Activated T-cell treated with anti-CD3 and anti-CD28 coated beads for 4 hours (primary cell): ENCODE measurements around the gene ACSS2.

Experiments
- DNase-seq: peaks from one replicate; pipeline ENCODE4 v3.0.0-alpha.2; 2020

The ACSS2 gene

DNA sequence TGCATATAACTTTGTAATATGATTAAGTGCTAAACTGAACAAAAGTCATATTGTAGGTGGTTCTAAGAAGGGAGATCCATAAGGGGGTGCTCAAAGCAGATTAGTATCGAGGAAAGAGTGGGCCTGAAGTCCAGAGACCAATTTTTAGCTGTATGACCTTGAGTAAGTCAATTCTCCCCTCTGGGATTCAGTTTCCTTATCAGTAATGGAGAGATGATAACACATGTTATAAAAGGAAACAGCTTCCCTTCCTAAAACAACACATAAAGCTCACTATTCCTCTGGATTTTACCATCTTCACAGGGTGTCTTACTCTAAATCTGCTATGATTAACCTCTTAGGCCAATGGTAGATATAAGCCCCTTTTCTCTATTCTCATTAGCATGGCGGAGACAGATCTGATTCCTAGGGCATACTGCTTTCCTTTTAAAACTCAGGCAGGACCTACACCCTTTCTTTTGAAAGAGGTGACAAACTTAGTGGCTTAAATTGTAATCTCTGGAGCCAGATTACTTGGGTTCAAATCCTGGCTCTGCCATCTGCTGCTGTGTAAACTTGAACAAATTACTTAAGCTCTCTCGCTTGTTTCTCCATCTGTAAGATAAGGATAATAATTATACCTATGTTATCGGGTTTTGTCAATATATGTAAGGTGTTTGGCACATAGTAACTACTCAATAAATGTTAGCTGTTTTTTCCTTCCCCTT, 39.5 kb downstream of the ACSS2 start:
- DNase-seq, result no peak

DNA sequence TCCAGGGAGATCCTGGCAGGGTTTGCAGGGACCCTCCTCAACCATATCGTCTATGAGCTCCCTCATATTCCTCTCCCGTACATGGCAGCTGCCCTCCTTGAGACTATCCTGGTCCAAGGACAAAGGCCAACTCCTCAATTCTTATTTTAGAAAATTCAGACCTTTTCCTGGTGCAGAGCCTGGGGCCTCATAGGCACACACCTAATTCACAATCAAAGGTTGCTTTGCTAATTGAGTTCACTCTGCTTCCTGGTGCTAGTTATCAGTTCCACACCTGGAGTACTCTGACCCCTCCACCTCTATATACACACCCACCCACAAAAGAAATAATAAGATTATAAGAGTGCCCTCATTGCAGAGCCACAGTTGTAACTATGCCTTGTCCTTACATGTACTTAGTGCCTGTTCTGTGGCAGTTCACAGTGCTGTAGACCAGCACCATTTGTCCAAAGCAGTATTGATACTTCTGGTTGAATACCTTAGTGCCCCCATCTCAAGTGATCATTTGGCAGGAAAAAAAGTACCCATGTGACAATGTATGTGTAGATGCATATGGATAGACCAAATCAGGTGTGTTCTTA, 40.5 kb downstream of the ACSS2 start:
- DNase-seq, result no peak

DNA sequence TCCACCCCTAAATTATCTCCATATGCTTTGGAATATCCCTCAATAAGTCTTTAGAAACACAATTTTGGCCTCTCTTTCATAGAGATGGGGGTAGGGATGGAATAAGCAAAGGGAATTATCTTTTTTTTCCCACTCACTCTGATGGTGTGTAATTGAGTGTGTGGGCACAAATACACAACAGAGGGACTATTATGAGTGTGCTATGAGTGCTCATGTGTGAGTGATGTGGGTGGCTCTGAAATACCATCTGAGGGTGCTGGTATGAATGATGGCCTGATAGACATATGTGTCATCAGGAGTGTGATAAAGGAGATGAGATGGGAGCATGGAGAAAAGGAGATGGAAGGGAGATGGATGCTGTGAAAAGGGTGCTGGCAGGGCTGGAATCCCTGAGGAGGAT, 43.6 kb downstream of the ACSS2 start:
- no peak for DNase-seq

DNA sequence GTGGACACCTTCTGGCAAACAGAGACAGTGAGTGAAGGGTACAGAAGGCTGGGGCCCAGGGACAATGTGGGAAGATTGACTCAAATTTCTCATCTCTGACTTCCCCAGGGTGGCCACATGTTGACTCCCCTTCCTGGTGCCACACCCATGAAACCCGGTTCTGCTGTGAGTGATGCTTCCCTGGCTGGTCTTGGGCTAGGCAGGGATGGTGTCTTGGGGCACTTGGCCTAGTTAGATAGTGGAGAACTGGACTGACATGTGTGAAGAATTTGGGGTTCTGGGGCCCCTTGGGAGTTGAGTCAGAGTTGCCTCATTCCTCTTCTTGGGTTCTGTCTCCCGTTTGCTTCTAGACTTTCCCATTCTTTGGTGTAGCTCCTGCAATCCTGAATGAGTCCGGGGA, 45.0 kb downstream of the ACSS2 start:
- no peak for DNase-seq

DNA sequence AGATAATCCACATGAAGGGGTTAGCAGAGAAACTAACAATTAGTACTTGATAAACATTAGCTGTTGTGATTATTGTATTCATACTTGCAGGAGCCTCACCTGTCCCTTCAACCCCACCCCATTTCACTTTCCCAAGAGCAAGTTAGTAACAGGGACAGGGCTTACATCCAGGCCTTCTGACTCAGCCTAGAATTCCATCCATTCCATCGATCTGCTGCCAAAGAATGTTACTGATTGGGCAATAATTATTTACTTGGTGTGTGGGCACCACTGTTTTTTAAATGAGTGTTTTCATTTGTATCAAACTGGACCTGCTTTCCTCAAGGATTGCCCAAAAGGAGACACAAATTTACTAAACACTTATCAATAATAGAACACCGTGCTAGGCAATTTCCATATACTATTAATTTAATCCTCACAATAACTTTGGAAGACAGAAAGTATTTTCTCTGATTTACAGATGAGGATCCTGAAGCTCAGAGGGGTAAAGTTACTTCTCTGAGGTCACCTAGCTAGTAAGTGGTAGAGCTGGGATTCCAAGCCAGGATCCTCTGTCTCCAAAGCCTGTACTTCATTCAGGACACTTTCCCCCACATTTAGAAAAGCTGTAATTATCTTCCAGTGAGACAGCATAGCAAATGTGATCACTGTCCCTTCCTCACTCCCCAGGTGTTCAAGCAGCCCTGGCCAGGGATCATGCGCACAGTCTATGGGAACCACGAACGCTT, 46.4 kb downstream of the ACSS2 start:
- DNase-seq, result no peak

DNA sequence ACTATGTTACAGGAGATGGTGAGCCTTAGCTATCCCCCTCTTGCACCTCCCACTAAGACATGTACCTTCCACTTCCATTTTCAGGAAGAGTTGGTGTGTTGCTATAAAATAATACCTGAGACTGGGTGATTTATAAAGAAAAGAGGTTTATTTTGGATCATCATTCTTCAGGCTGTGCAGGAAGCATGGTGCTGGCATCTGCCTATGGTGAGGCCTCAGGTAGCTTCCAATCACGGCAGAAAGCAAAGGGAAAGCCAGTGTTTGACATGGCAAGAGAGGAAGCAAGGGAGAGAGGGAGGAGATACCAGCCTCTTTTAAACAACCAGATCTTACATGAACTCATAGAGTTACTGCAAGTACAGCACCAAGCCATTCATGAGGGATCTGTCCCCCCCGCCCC, 47.0 kb downstream of the ACSS2 start:
- no peak for DNase-seq

DNA sequence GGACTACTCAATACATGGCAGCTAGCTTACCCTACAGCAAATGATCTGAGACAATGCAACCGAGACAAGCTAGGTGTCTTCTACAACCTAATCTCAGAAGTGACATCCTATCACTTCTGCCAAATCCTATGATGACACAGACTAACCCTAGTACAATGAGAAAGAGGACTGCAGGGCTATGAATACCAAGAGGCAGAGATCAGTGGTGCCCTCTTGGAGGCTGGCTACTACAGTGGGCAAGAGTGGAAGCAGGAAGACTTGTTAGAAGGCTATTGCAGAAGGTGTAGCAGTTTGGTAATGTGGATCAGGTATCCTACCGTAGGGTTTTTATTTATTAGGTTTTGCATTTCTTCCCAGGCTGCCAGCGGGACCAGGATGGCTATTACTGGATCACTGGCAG, 48.9 kb downstream of the ACSS2 start:
- no peak for DNase-seq

DNA sequence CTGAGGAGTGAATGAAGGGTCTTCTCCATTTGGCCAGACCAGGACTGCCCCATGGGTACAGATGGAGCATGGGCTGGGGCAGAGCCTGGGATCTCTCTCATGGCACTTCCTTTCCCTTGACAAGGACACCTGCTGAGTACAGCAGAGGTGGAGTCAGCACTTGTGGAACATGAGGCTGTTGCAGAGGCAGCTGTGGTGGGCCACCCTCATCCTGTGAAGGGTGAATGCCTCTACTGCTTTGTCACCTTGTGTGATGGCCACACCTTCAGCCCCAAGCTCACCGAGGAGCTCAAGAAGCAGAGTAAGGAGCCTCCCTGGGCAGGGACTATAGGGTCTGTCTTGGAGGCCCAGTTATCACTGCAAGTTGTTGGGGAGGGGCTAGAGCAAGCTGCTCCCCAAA, 49.6 kb downstream of the ACSS2 start:
- no peak for DNase-seq

DNA sequence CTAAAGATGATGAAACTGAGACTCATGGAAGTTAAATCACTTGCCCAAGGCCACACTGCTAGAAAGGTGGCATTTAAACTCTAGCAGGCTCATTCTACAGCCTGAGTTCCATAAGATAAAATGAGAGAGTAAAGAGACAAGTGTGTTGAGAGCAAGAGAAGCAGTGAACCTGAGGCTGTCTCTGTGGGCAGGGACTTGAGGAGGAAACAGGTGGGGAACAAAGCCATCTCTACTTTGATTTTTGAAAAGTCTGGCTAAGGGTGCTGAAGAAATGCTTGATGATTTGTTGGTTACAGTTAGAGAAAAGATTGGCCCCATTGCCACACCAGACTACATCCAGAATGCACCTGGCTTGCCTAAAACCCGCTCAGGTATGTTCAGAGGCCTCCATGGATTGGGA, 50.2 kb downstream of the ACSS2 start:
- DNase-seq, result no peak

DNA sequence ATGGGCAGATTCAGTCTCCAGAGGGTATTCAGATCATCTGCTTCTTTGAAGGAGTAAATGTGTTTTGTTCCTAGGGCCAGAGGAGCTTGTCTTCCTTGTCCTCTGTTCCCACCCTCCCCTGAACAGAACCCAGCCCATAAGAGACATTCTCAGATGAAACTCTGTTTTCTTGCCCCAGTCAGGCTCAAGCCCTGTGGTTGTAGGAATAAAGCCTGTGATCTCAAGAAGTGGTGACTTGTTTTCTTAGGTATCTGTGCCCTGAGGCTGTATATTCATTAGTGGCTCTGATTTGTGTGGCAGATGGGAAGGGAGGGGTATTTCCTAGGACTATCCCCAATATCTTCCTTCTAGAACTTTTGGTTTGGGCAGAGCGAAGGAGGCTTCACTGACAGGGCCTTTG, 51.3 kb downstream of the ACSS2 start:
- no peak for DNase-seq

DNA sequence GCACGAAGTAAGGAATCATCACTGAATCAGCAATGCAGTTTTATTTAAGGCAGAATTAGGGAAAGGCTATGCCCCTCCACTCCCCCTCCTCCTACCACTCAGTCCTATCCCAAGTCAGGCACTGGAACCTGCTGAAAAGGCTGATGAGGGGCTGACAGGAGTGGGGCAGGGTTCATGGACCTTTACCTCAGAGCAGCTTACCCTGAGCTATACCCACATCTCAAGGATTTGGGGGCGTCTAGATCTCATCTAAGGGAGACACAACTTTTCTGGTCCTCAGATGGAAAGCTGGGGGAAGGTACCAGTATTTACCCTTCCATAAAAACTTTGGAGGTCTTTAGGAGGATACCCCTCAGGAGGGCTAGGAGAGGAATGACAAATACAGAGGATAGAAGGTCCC, 52.0 kb downstream of the ACSS2 start:
- no peak for DNase-seq

DNA sequence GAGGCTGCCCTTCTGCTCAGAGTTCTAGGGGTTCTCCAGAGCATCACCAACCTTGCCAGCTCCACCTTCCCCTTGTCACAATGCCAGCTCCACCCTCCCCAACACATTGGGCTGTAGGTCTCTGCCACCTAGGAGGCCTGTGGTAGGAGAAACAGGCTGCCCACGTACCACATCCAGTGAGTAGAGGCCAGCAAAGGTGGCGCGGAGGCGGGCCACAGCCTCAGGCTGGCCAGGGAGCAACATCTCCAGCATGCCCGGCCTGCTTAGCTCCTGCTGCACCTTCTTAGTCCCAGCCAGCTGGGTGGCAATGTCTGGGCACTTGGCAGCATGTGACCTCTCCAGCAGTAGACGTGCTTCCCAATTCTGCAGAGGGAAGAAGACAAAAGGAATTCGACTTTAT, 55.4 kb downstream of the ACSS2 start:
- DNase-seq, result no peak

DNA sequence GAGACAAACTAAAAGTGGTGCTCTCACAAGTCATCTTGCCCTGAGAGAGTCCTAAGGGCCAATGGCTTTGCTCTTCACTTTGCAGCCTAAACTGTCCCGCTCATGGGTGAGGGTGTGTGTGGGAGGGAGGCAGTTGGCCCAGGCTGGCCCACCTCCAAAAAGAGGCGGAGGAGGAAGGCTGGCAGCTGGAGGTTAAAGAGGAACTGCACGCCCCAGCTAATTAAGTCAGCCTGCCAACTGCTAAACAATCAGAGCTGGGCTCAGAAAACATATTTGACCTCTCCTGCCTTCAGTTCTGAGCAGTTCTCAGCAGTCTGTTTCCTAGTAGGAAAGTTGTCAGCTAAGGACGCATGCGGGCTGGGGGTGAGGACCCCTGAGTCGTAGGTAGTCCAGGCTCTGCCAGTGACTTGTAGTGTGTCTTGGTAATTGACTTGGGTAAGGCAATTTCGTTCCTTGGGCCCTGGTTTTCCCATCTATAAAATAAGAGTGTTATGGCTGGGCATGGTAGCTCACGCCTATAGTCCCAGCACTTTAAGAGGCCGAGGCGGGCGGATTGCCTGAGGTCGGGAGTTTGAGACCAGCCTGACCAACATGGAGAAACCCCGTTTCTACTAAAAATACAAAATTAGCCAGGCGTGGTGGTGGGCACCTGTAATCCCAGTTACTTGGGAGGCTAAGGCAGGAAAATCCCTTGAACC, 62.2 kb downstream of the ACSS2 start:
- no peak for DNase-seq

DNA sequence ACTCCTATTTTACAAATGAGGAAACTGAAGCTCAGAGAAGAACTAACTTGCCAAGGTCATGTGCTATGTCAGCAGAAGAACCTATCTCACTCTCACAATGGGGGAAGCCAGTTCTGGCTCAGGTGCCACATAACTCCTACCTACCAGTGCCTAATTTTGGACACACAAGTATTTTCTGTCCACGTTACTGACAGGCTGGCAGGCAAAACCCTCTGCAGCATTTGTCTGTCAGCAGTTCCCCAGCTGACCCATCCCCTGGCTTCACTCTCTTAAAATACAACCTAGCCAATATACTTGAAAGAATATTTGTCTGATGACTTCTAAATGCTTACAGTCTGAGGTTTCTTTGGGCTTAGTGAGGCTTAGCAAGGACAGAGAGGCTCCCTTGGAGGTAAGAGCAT, 63.7 kb downstream of the ACSS2 start:
- DNase-seq, result no peak

DNA sequence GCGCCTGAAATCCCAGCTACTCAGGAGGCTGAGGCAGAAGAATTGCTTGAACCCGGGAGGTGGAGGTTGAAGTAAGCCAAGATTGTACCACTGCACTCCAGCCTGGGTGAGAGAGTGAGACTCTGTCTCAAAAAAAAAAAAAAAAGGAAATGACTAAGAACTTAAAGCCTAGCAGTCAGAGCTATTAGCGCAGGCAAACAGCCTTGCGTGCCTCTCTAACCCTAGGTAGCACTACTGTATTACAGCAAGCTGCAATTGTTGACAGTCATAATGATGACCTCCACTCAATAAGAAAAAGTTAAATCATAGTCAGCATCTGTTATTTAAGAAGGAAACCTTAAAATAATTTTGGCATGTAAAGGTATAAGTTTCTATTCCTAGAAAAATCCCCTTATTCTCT, 64.8 kb downstream of the ACSS2 start:
- DNase-seq, result no peak

DNA sequence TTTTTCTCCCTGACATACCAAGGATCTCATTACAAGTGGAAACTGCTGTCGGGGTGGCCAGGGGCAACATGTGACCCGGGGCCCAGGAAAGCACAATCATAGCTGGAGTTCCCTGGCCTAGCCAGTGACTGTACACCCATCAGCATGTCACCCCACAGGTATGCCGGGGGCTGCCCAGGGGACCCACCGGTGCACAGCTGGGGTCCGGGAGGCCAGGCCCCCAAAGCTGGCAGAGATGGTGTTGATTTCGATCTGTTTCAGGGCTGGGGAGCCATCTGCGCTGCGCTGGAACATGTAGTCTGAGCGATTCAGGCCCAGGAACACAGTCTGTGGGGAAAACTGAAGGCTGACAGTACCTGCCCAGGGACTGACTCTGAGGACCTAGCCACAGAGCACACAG, 65.9 kb downstream of the ACSS2 start:
- no peak for DNase-seq

DNA sequence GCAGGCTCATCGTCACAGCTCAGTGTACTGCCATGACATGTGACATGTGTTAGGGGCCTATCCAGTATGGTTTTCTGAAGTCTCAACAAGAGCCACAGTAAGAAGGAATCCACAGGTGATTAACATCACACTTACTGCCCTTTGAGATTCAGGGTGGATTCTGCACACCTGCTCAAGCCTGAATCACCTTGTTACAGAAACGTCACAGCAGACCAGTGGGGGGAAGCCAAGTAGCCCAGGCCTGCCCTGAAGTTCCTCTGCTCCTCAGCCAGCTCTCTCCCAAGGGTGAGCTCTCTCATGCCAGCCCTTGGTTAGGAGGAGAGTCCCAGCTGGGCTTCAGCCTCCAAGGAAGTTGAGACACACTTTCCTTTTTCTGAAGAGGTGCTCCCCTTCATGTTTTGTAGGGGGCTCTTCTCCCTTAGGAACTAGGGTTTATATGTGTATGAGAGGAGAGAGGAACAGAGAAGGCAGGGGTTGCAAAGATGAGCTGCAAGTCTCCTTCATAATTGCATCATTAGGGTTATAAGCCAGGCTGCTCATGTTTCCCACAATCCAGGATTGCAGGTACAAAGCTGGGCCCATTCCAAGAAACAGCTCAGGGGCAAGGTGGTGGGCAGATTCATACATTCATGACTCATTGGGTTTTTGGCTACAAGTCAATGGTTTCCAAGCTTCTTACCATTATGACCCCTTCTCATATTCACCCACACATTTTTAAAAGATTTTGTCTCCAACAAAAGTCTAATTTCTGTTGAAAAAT, 67.6 kb downstream of the ACSS2 start:
- no peak for DNase-seq

DNA sequence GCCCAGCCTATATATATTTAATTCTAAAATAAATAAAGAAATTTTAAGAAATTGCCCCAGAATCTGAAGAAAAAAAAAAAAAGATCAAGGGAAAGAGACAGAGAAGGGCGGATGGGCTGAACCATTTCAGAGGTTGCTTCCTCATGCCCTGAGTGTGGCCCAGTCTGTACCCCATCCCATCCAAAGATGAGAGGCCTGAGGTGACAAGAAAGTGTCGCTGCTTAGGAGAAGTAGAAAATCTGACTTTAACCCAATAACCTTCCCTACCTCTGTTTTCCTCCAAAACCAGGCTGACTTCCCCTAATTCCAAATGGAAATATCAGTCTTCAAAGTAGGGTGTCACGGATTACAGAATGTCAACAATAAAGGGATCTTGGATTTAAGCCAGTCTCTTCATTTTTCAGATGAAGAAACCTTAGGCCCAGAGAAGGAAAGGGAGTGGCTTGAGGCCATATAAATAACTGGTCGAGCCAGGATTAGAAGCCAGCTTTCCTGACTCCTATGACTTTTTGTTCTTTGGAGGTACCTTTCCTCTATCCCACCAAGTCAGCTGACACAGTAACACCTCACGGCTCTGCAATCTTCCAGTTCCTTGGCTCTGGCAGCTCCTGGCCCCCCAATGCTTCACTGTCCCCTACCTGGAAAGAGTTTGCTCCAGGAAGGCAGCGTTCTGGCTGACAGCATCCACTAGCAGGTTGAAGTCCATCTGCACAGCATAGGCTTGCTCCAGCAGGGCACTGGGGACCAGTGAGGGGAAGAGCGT, 69.1 kb downstream of the ACSS2 start:
- DNase-seq, result no peak

DNA sequence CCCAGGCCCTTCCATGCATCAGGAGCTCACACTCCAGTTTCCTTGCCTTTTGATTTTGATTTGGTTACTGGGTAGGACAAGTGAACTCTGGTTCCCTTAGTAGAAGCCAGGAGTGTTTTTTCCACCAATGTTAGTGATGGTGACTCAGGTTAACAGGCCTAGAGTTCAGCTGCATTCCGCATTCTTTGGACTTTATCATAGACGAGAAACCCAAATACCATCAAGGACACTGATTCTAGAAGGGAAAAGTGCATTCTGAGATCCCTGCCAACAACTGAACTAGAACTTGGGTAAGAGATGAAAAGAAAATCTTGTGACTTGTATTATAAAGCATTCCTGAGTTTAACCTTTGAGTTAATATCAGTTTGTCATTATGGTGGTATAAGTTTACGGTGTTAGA, 70.2 kb downstream of the ACSS2 start:
- DNase-seq, result no peak

DNA sequence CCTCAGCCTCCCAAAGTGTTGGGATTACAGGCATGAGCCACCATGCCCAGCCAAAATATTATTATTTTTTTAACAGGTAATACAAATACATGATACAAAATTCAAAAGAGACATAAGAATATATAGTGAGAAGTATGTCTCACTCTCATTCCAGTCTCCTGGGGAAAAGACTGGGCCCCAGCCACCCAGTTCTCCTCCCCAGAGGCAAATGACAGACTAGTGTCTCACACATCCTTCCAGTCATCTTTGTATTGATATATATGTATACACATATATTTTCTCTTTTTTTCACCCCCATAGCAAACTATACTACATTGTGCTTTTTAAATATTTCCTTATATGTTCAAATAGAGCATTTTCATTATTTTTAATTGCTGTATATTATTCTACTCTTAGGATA, 70.9 kb downstream of the ACSS2 start:
- DNase-seq, result no peak

DNA sequence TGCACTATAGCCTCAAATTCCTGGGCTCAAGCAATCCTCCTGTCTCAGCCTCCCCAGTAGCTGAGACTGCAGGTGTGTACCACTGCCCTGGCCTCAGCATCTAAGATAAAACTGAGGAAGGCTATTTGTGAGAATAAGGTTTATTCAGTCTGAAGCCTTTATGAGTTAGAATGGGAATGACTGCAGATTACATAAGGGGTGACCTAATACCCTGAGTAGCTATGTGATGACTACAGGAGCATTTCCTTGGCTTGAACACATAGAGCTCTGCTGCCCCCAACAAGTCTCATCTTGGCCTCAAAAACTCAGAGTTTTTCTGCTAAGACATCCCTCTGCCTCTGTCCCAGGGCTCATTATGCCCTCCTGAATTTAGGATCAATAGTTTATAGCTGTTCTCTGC, 71.6 kb downstream of the ACSS2 start:
- no peak for DNase-seq

DNA sequence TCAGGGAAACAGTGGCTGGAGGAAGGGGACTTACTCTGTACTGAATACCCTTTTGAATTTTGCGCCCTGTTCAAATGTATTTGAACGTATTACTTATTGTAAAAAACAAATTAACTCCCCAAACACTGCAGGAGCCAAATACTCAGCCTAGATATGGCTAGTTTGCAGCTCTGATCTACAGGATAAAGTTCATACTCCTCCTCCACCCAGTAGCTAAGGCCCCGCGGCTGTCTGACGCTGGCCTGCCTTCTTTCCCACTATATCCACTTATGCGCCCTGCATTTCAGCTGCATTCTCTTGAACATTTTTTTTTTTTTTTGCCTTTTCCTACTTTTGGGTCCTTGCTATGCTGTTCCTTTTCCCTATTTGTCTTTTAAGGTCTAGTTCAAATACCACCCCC, 72.7 kb downstream of the ACSS2 start:
- no peak for DNase-seq
